Neuronal stem cell (in vitro differentiated cells): ENCODE results near the gene CCDC88A.

Experiments used
- DNase-seq: peaks from one replicate; pipeline ENCODE4 v3.0.0-alpha.2; 2013; ENCODE audit warnings: low spot score
- H2AFZ ChIP-seq: one replicate; pipeline ENCODE4 v1.6.1; 2013; ENCODE audit warnings: mild to moderate bottlenecking, low read length, inconsistent platforms
- H2AK5ac ChIP-seq: 2 replicates; pipeline ENCODE4 v1.6.1; 2013; ENCODE audit warnings: low read depth, mild to moderate bottlenecking, inconsistent platforms, low read length, moderate library complexity, mixed read lengths
- H2BK120ac ChIP-seq: 2 replicates; pipeline ENCODE4 v1.6.1; 2013; ENCODE audit warnings: low read depth, mild to moderate bottlenecking, inconsistent platforms, low read length, moderate library complexity, mixed read lengths
- H2BK12ac ChIP-seq: one replicate; pipeline ENCODE4 v1.6.1; 2013; ENCODE audit warnings: low read length, inconsistent platforms
- H2BK15ac ChIP-seq: 2 replicates; pipeline ENCODE4 v1.6.1; 2013; ENCODE audit warnings: mild to moderate bottlenecking, low read length, inconsistent platforms, mixed read lengths
- H2BK5ac ChIP-seq: one replicate; pipeline ENCODE4 v1.6.1; 2013; ENCODE audit warnings: inconsistent platforms, mild to moderate bottlenecking, low read length, moderate library complexity
- H3K14ac ChIP-seq: one replicate; pipeline ENCODE4 v1.6.1; 2013; ENCODE audit warnings: low read length, inconsistent platforms
- H3K18ac ChIP-seq: 2 replicates; pipeline ENCODE4 v1.6.1; 2013; ENCODE audit warnings: low read length, inconsistent platforms
- H3K23ac ChIP-seq: 2 replicates; pipeline ENCODE4 v1.6.1; 2013; ENCODE audit warnings: low read depth, mild to moderate bottlenecking, mixed read lengths, low read length, inconsistent platforms; ENCODE audit not compliant: poor library complexity
- H3K27ac ChIP-seq: replicated peaks from 3 replicates; pipeline ENCODE4 v1.5.1; 2013; ENCODE audit warnings: low read length, inconsistent platforms
- H3K27me3 ChIP-seq, 3 experiments: 2 replicates each; pipeline ENCODE4 v1.6.1; 2013; ENCODE audit warnings: low read length in 3 of 3, mild to moderate bottlenecking in 2 of 3, inconsistent platforms in 1 of 3, low read depth in 1 of 3, mixed read lengths in 1 of 3, moderate library complexity in 1 of 3; ENCODE audit not compliant: control insufficient read depth in 3 of 3, insufficient read depth in 3 of 3
- H3K36me3 ChIP-seq, 2 donors: replicated peaks in 1 of 2; 2 replicates each; pipeline ENCODE4 v1.6.1; 2013; ENCODE audit warnings: low read length in 2 of 2; ENCODE audit not compliant: control insufficient read depth in 2 of 2, insufficient read depth in 2 of 2
- H3K4ac ChIP-seq: 2 replicates; pipeline ENCODE4 v1.6.1; 2013; ENCODE audit warnings: inconsistent platforms, mild to moderate bottlenecking, low read length, moderate library complexity
- H3K4me1 ChIP-seq, 2 donors: 1 replicate in 1 of 2; 2 replicates in 1 of 2; pipeline ENCODE4 v1.6.1; 2013; ENCODE audit warnings: low read length in 2 of 2, low read depth in 1 of 2; ENCODE audit not compliant: control insufficient read depth in 2 of 2, insufficient read depth in 1 of 2
- H3K4me2 ChIP-seq: one replicate; pipeline ENCODE4 v1.6.1; 2013; ENCODE audit warnings: mild to moderate bottlenecking, low read length, inconsistent platforms; ENCODE audit not compliant: insufficient read depth, poor library complexity, severe bottlenecking
- H3K4me3 ChIP-seq, 2 donors: 2 replicates each; pipeline ENCODE4 v1.5.1; 2013; ENCODE audit warnings: low read length in 2 of 2, mild to moderate bottlenecking in 2 of 2, inconsistent platforms in 1 of 2, moderate library complexity in 1 of 2
- H3K79me1 ChIP-seq: one replicate; pipeline ENCODE4 v1.6.1; 2013; ENCODE audit warnings: low read depth, mild to moderate bottlenecking, inconsistent platforms, low read length, moderate library complexity
- H3K9ac ChIP-seq: one replicate; pipeline ENCODE4 v1.6.1; 2013; ENCODE audit warnings: mild to moderate bottlenecking, low read depth, low read length, inconsistent platforms; ENCODE audit not compliant: poor library complexity
- H3K9me3 ChIP-seq, 2 donors: replicated peaks in 1 of 2; 2 replicates each; pipeline versions ENCODE3 to v1.6.1; 2013; ENCODE audit warnings: low read length in 2 of 2, mild to moderate bottlenecking in 2 of 2, inconsistent platforms in 1 of 2, low read depth in 1 of 2, mixed read lengths in 1 of 2, moderate library complexity in 1 of 2; ENCODE audit not compliant: control insufficient read depth in 2 of 2, insufficient read depth in 1 of 2
- H4K8ac ChIP-seq: one replicate; pipeline ENCODE4 v1.6.1; 2013; ENCODE audit warnings: low read depth, mild to moderate bottlenecking, inconsistent platforms, low read length, moderate library complexity
- H4K91ac ChIP-seq: one replicate; pipeline ENCODE4 v1.6.1; 2013; ENCODE audit warnings: low read length, low read depth, mild to moderate bottlenecking, inconsistent platforms; ENCODE audit not compliant: poor library complexity
- WGBS, 2 donors: extraction: QIAGEN DNeasy Blood & Tissue Kit; methylation state at CpG; one replicate each; pipeline ENCODE4 v1.1.7; 2013; ENCODE audit warnings: missing lambda C conversion rate in 2 of 2, mixed read lengths in 1 of 2; ENCODE audit not compliant: insufficient read length in 2 of 2, insufficient replicate concordance in 1 of 2; ENCODE audit errors: extremely low coverage in 2 of 2; 5-methylcytosine and 5-hydroxymethylcytosine counted together

Gene CCDC88A

GRCh38 chr2:55330541-55331297 lies 88.9 kb downstream of the CCDC88A start:
- H2BK12ac ChIP-seq = no peak overlapping the region
- H3K9me3 ChIP-seq = no peaks in the 10 kb centered on the region
- peaks cover 2 to 96% of the 10 kb centered on the region in 2 donors for H3K36me3 ChIP-seq
- no peaks in the 10 kb centered on the region for H3K4me1 ChIP-seq
- H3K4me3 ChIP-seq = no peak overlapping the region
- no peak overlapping the region for H3K27ac ChIP-seq
- no peak overlapping the region for H2AK5ac ChIP-seq
- WGBS, 2 donors = no CpG with 5 or more reads among the region's 1 CpG
- H4K91ac ChIP-seq = no peak overlapping the region
- no peak overlapping the region for H3K4me2 ChIP-seq
- H3K23ac ChIP-seq = no peak overlapping the region
- no peak overlapping the region for H2BK120ac ChIP-seq
- no peak overlapping the region for H3K4ac ChIP-seq
- H3K79me1 ChIP-seq = no peaks in the 10 kb centered on the region
- no peak overlapping the region for H2AFZ ChIP-seq
- no peak overlapping the region for H3K14ac ChIP-seq
- no peak overlapping the region for H4K8ac ChIP-seq
- no peaks in the 10 kb centered on the region for H3K27me3 ChIP-seq
- H3K18ac ChIP-seq = no peak overlapping the region
- no peak overlapping the region for H2BK15ac ChIP-seq
- no peak for DNase-seq
- H3K9ac ChIP-seq = no peak overlapping the region
- H2BK5ac ChIP-seq = no peak overlapping the region

GRCh38 chr2:55327470-55328230 lies 92.0 kb downstream of the CCDC88A start:
- H2BK15ac ChIP-seq = no peak overlapping the region
- DNase-seq = no peak
- H2AFZ ChIP-seq = no peak overlapping the region
- no peak overlapping the region for H3K27ac ChIP-seq
- no peak overlapping the region for H3K23ac ChIP-seq
- H3K14ac ChIP-seq = no peak overlapping the region
- H3K9me3 ChIP-seq = no peaks in the 10 kb centered on the region
- no peak overlapping the region for H3K4me3 ChIP-seq
- no peak overlapping the region for H3K4ac ChIP-seq
- no CpG with 5 or more reads among the region's 3 CpGs for WGBS, 2 donors
- no peak overlapping the region for H2BK5ac ChIP-seq
- no peaks in the 10 kb centered on the region for H3K4me1 ChIP-seq
- H2BK120ac ChIP-seq = no peak overlapping the region
- no peak overlapping the region for H2AK5ac ChIP-seq
- H3K18ac ChIP-seq = no peak overlapping the region
- H3K36me3 ChIP-seq = peaks cover 2 to 83% of the 10 kb centered on the region in 2 donors
- H3K27me3 ChIP-seq = no peaks in the 10 kb centered on the region
- H4K91ac ChIP-seq = no peak overlapping the region
- H3K9ac ChIP-seq = no peak overlapping the region
- no peak overlapping the region for H3K4me2 ChIP-seq
- no peak overlapping the region for H4K8ac ChIP-seq
- no peaks in the 10 kb centered on the region for H3K79me1 ChIP-seq
- no peak overlapping the region for H2BK12ac ChIP-seq

GRCh38 chr2:55314985-55315384 lies 104.7 kb downstream of the CCDC88A start:
- no peak overlapping the region for H2AK5ac ChIP-seq
- no peak overlapping the region for H2AFZ ChIP-seq
- H3K4me3 ChIP-seq = no peak overlapping the region
- H3K18ac ChIP-seq = no peak overlapping the region
- H2BK120ac ChIP-seq = no peak overlapping the region
- H3K9me3 ChIP-seq = peaks cover 0 to 3% of the 10 kb centered on the region in 2 donors
- no peak overlapping the region for H4K8ac ChIP-seq
- WGBS, 2 donors = no CpG with 5 or more reads among the region's 1 CpG
- H3K79me1 ChIP-seq = no peaks in the 10 kb centered on the region
- no peak overlapping the region for H3K4me2 ChIP-seq
- no peak overlapping the region for H4K91ac ChIP-seq
- H3K9ac ChIP-seq = no peak overlapping the region
- H3K4ac ChIP-seq = no peak overlapping the region
- no peak for DNase-seq
- no peak overlapping the region for H3K27ac ChIP-seq
- H3K27me3 ChIP-seq = no peaks in the 10 kb centered on the region
- no peak overlapping the region for H3K23ac ChIP-seq
- no peak overlapping the region for H2BK15ac ChIP-seq
- H2BK12ac ChIP-seq = no peak overlapping the region
- H2BK5ac ChIP-seq = no peak overlapping the region
- H3K4me1 ChIP-seq = no peaks in the 10 kb centered on the region
- peaks cover 19 to 99% of the 10 kb centered on the region in 2 donors for H3K36me3 ChIP-seq
- H3K14ac ChIP-seq = no peak overlapping the region

- H2BK5ac ChIP-seq = no peak overlapping the region
- no peak overlapping the region for H3K9ac ChIP-seq
- no peak overlapping the region for H3K4me2 ChIP-seq
- H3K18ac ChIP-seq = no peak overlapping the region
- H3K23ac ChIP-seq = no peak overlapping the region
- H3K4ac ChIP-seq = no peak overlapping the region
- H3K9me3 ChIP-seq = peaks cover 0 to 3% of the 10 kb centered on the region in 2 donors
- H3K4me1 ChIP-seq = no peaks in the 10 kb centered on the region
- no peak overlapping the region for H4K91ac ChIP-seq
- no peak overlapping the region for H2AK5ac ChIP-seq
- H3K14ac ChIP-seq = no peak overlapping the region
- WGBS, 2 donors = no CpG with 5 or more reads among the region's 1 CpG
- no peaks in the 10 kb centered on the region for H3K79me1 ChIP-seq
- peaks cover 18 to 96% of the 10 kb centered on the region in 2 donors for H3K36me3 ChIP-seq
- H3K27ac ChIP-seq = no peak overlapping the region
- no peak for DNase-seq
- H2BK12ac ChIP-seq = no peak overlapping the region
- no peaks in the 10 kb centered on the region for H3K27me3 ChIP-seq
- H2AFZ ChIP-seq = no peak overlapping the region
- H4K8ac ChIP-seq = no peak overlapping the region
- H2BK15ac ChIP-seq = no peak overlapping the region
- H3K4me3 ChIP-seq = no peak overlapping the region
- H2BK120ac ChIP-seq = no peak overlapping the region
These were observed 108.2 kb downstream of the CCDC88A start for GRCh38 chr2:55311444-55311870.
